K562 (cell line): ENCODE data around the gene CERS6. TPM values are rescaled to one million over a fixed set of nuclear protein-coding genes. Genes with fewer than 3 reads are reported as not detected.

Experiments used
- ARID2 ChIP-seq: fragments of 450-650 bp; IDR thresholded peaks from 2 replicates; pipeline ENCODE4 v1.6.1; 2017; ENCODE audit warnings: antibody characterized with exemption, mild to moderate bottlenecking
- CBX5 ChIP-seq: IDR thresholded peaks from 2 replicates; pipeline ENCODE4 v1.6.1; 2014; ENCODE audit warnings: low read depth, borderline replicate concordance
- CC2D1A ChIP-seq: fragments of 450-650 bp; IDR thresholded peaks from 2 replicates; pipeline ENCODE4 v1.6.1; 2017; ENCODE audit warnings: mild to moderate bottlenecking
- CCAR2 ChIP-seq: fragments of 200-400 bp; formaldehyde crosslinking; IDR thresholded peaks from 2 replicates; pipeline ENCODE4 v1.6.1; 2017; ENCODE audit warnings: mild to moderate bottlenecking, low read depth, low read length
- CCNT2 ChIP-seq: IDR thresholded peaks from 2 replicates; pipeline ENCODE4 v1.6.1; 2011; ENCODE audit warnings: borderline replicate concordance, low read depth, mild to moderate bottlenecking, moderate library complexity, mixed read lengths, low read length; ENCODE audit not compliant: insufficient read length; ENCODE audit errors: extremely low read depth
- EHMT2 ChIP-seq: fragments of 450-650 bp; IDR thresholded peaks from 2 replicates; pipeline ENCODE4 v1.6.1; 2018; ENCODE audit warnings: antibody characterized with exemption
- FOXK2 ChIP-seq, 2 experiments: fragments of 450-650 bp; IDR thresholded peaks in 1 of 2; conservative IDR thresholded peaks in 1 of 2; 2 replicates each; pipeline ENCODE4 v1.6.1; 2016; ENCODE audit warnings: low read depth in 2 of 2, mild to moderate bottlenecking in 1 of 2
- HNRNPL ChIP-seq: fragments of 200-400 bp; formaldehyde crosslinking; IDR thresholded peaks from 2 replicates; pipeline ENCODE4 v1.6.1; 2017; ENCODE audit warnings: low read depth, mild to moderate bottlenecking, low read length
- MBD2 ChIP-seq: sonication (generic); IDR thresholded peaks from 2 replicates; pipeline ENCODE4 v1.6.1; 2016; ENCODE audit warnings: low read depth, borderline replicate concordance
- MCM5 ChIP-seq: fragments of 450-650 bp; IDR thresholded peaks from 2 replicates; pipeline ENCODE4 v1.6.1; 2016; ENCODE audit warnings: low read depth
- NCOA6 ChIP-seq: fragments of 450-650 bp; IDR thresholded peaks from 2 replicates; pipeline ENCODE4 v1.6.1; 2017; ENCODE audit warnings: mild to moderate bottlenecking
- SMARCE1 ChIP-seq: fragments of 450-650 bp; IDR thresholded peaks from 2 replicates; pipeline ENCODE4 v1.7.1; 2016; ENCODE audit warnings: mild to moderate bottlenecking
- SREBF2 ChIP-seq: sonication (generic); formaldehyde crosslinking; IDR thresholded peaks from 2 replicates; pipeline ENCODE4 v1.4.0; 2020; ENCODE audit warnings: mild to moderate bottlenecking, missing genetic modification reagents
- TEAD4 ChIP-seq, 2 experiments: sonication (generic) in 1 of 2; formaldehyde crosslinking in 1 of 2; IDR thresholded peaks; 2 replicates each; pipeline versions ENCODE4 v1.6.1 to v1.8.0; 2012 to 2022; ENCODE audit warnings: borderline replicate concordance in 1 of 2, inconsistent platforms in 1 of 2, low read length in 1 of 2, mild to moderate bottlenecking in 1 of 2, missing genetic modification reagents in 1 of 2
- WHSC1 ChIP-seq: IDR thresholded peaks from one replicate; pipeline ENCODE4 v1.6.1; 2012; ENCODE audit warnings: low read length, control low read depth, inconsistent platforms
- ZKSCAN3 ChIP-seq: fragments of 250-450 bp; sonication (Bioruptor Pico); IDR thresholded peaks from 2 replicates; pipeline ENCODE4 v1.4.0; 2020
- ZNF316 ChIP-seq: fragments of 450-650 bp; IDR thresholded peaks from 2 replicates; pipeline ENCODE4 v1.6.1; 2016
- polyA plus RNA-seq, 8 experiments: library from polyadenylated mRNA; depleted of rRNA in 4 of 8; stranded (reverse) in 5 of 8; unstranded in 3 of 8; fragments of >200 nt; fragmentation: Nextera tagmentation in 2 of 8; fragmentation: Illumina TruSeq in 1 of 8; extraction: Ambion mirVana in 2 of 8; extraction: Trizol in 1 of 8; gene quantifications; 2 replicates each; pipeline versions ENCODE4 v1.2.1 to v1.2.3, GENCODE V29; 2011 to 2014; ENCODE audit warnings: inconsistent platforms in 1 of 8, missing spikeins in 1 of 8
- total RNA-seq, 7 experiments: library from RNA; depleted of rRNA in 6 of 7; stranded (reverse); fragments of >200 nt in 6 of 7; fragmentation: Illumina TruSeq in 2 of 7; extraction: Trizol in 2 of 7; gene quantifications; 2 replicates each; pipeline versions ENCODE4 v1.2.1 to v1.2.3, GENCODE V29; 2011 to 2021; ENCODE audit warnings: low replicate concordance in 1 of 7
- TF ChIP-seq, protein P1 (sequence below): fragments of 450-650 bp; formaldehyde crosslinking; IDR thresholded peaks from 2 replicates; pipeline ENCODE4 v1.4.0; 2022; ENCODE audit warnings: mild to moderate bottlenecking, moderate library complexity
- TF ChIP-seq, protein P2 (sequence below): fragments of 200-400 bp; formaldehyde crosslinking; IDR thresholded peaks from 2 replicates; pipeline ENCODE4 v1.6.1; 2017; ENCODE audit warnings: mild to moderate bottlenecking, low read depth, low read length, moderate library complexity
- TF ChIP-seq, protein P3 (sequence below), 2 experiments: fragments of 450-650 bp; conservative IDR thresholded peaks; 2 replicates each; pipeline ENCODE4 v1.6.1; 2017; ENCODE audit warnings: mild to moderate bottlenecking in 2 of 2, moderate library complexity in 2 of 2
- TF ChIP-seq, protein P4 (sequence below): fragments of 250-450 bp; sonication (Bioruptor Pico); IDR thresholded peaks from 2 replicates; pipeline ENCODE4 v1.8.0; 2022; ENCODE audit warnings: moderate library complexity, mild to moderate bottlenecking, inconsistent platforms

The CERS6 gene
- total and polyA plus RNA-seq, 9 of the 15 experiments (the other 6 are each of a cell fraction or from before 2014, with no cell fraction given), result 1.6 to 13.6 (median 11.4) TPM

DNA sequence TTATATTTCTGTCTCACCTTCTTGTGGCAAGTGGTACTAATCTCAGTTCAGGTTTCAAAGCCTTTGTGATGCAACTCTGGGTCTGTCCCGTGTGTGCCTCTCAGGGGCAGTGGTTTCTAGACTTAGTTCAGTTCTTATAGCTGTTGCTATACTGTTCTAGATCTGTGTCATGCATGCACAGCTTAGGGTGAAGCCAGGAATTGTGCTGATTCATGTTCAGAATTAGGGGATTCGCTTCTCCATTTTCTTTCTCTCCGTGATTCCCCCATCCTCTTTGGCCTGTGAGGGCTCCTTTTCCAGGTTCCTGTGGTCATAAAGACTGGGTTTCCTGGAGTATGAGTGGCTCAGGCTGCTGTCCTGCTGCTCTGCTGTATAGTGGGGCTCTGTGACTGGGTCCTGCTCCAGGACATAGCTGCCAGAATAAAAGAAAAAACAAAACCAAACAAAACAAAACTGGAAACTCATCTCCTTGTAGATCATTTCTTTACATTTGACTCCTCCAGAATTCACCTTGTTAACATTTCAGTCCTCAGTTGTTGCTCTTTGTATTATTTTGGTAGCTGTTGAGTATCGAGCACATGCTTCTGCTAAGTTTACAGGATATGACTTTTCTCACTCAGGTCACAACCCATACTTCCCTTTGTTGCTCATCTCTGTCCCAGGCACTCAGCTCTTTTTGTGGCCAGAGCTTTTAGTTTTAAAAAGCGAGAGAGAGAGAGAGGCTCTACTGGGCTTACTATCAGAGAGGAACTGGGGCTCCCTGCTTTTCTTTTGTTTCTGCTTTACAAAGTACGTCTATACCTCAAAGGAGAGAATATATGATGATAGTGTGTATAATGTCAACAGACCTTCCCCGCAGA is 34.2 kb downstream of the CERS6 start (continued):
- TF ChIP-seq CCNT2 (no peak), ZNF316 (peak; percentile 98), EHMT2 (no peak), MCM5 (no peak), CBX5 (no peak), SMARCE1 (peak; percentile 28; the same call in 1 of the 2 replicates), WHSC1 (no peak), CC2D1A (no peak), CCAR2 (no peak), SREBF2 (no peak), NCOA6 (no peak), ZKSCAN3 (CRISPR knock-in tag) (no peak), FOXK2 (conservative IDR thresholded peaks at IDR 0.05 in 1 of 2, IDR thresholded peaks at IDR 0.05 in 1 of 2; ENCODE audit: low read depth in 2 of 2) (no peak), TEAD4 (IDR thresholded peaks at IDR 0.05; ENCODE audit: low read length) (0 out of 2 replicates have a peak, but pooled peaks have one; percentile 17), TEAD4 (CRISPR knock-in tag; IDR thresholded peaks at IDR 0.05; ENCODE audit: borderline replicate concordance) (no peak), ARID2 (no peak), HNRNPL (no peak), MBD2 (no peak)
- TF ChIP-seq, protein P1, sequence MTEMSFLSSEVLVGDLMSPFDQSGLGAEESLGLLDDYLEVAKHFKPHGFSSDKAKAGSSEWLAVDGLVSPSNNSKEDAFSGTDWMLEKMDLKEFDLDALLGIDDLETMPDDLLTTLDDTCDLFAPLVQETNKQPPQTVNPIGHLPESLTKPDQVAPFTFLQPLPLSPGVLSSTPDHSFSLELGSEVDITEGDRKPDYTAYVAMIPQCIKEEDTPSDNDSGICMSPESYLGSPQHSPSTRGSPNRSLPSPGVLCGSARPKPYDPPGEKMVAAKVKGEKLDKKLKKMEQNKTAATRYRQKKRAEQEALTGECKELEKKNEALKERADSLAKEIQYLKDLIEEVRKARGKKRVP, result 0 out of 2 replicates have a peak, but pooled peaks have one; percentile 33
- TF ChIP-seq, protein P2, sequence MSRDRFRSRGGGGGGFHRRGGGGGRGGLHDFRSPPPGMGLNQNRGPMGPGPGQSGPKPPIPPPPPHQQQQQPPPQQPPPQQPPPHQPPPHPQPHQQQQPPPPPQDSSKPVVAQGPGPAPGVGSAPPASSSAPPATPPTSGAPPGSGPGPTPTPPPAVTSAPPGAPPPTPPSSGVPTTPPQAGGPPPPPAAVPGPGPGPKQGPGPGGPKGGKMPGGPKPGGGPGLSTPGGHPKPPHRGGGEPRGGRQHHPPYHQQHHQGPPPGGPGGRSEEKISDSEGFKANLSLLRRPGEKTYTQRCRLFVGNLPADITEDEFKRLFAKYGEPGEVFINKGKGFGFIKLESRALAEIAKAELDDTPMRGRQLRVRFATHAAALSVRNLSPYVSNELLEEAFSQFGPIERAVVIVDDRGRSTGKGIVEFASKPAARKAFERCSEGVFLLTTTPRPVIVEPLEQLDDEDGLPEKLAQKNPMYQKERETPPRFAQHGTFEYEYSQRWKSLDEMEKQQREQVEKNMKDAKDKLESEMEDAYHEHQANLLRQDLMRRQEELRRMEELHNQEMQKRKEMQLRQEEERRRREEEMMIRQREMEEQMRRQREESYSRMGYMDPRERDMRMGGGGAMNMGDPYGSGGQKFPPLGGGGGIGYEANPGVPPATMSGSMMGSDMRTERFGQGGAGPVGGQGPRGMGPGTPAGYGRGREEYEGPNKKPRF, result no peak
- TF ChIP-seq, protein P3, sequence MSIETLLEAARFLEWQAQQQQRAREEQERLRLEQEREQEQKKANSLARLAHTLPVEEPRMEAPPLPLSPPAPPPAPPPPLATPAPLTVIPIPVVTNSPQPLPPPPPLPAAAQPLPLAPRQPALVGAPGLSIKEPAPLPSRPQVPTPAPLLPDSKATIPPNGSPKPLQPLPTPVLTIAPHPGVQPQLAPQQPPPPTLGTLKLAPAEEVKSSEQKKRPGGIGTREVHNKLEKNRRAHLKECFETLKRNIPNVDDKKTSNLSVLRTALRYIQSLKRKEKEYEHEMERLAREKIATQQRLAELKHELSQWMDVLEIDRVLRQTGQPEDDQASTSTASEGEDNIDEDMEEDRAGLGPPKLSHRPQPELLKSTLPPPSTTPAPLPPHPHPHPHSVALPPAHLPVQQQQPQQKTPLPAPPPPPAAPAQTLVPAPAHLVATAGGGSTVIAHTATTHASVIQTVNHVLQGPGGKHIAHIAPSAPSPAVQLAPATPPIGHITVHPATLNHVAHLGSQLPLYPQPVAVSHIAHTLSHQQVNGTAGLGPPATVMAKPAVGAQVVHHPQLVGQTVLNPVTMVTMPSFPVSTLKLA (conservative IDR thresholded peaks at IDR 0.05), result peak in 1 of 2 experiments; percentile 45; a peak in 2 of 4 replicates
- TF ChIP-seq, protein P4, sequence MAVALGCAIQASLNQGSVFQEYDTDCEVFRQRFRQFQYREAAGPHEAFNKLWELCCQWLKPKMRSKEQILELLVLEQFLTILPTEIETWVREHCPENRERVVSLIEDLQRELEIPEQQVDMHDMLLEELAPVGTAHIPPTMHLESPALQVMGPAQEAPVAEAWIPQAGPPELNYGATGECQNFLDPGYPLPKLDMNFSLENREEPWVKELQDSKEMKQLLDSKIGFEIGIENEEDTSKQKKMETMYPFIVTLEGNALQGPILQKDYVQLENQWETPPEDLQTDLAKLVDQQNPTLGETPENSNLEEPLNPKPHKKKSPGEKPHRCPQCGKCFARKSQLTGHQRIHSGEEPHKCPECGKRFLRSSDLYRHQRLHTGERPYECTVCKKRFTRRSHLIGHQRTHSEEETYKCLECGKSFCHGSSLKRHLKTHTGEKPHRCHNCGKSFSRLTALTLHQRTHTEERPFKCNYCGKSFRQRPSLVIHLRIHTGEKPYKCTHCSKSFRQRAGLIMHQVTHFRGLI (CRISPR knock-in tag), result no peak
